ENCODE results near the gene FBXO8.
A peak's percentile ranks its signal among the peaks of the same experiment; 100 is the strongest.

The FBXO8 gene

DNA sequence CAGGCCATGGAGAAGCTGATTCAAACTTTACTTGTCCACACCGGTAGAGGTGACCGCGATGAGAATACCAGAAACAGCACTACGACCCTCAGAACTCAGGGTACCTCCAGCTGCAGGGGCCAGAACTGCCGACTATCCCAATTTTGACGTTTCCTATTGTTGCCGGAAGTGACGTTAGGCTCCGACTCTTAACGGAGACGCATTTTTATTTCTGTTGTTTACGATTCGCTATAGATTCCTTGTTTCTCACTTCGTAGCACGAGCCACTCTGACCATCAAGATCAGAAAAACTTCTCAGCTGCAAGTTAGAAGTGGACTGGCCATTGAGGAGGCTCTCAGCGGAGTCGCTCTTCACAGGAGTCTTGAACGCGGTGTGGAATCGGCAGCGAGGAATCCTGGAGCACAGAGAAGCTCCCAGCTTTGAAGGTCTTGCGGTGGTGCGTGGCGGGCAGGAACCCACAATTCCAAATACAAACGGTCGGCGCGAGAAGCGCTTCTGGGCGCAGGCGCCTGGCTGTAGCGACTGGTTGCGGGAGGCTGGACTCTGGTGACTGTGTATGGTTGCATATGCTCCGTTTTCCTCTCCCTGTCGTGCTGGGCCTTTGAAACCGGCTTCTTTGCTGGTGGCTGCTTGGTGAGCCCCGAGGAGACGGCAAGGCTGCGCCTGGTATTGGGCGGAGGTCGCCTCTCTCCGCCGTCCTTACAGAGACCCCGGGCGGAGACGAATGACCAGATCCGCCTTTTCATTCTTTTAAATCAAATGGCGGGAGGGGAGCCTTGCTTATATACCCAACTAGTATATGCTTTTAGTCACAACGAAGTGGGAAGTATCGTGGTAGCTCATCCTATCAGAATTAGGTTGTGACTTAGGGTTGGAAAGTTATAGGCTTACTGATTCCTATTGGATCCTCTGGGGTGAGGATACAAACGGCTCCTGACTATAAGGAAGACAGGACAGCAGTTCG is at the start of gene FBXO8, which contains the start of gene CEP44:
Gene FBXO8, minus strand, starts transcription at position 161 of the 965 bp plus-strand sequence. CDS start 20,575 bp downstream, outside the sequence.
Gene CEP44, plus strand, starts transcription at position 405 of the 965 bp plus-strand sequence. CDS start 15,211 bp downstream, outside the sequence.
- Histone ChIP-seq H3K4me1 (peaks cover 5 to 41% (median 18%) of the 10 kb centered on the region in 4 donors), H3K27ac (peak within 1 kb of the TSS; percentile 89 to 96), H3K36me3 (no peaks in the 10 kb centered on the region), H3K4me3 (peak within 1 kb of the TSS; percentile 61 to 69), H3K9me3 (no peaks in the 10 kb centered on the region), H3K27me3 (no peaks in the 10 kb centered on the region)
- TF ChIP-seq, protein P1, sequence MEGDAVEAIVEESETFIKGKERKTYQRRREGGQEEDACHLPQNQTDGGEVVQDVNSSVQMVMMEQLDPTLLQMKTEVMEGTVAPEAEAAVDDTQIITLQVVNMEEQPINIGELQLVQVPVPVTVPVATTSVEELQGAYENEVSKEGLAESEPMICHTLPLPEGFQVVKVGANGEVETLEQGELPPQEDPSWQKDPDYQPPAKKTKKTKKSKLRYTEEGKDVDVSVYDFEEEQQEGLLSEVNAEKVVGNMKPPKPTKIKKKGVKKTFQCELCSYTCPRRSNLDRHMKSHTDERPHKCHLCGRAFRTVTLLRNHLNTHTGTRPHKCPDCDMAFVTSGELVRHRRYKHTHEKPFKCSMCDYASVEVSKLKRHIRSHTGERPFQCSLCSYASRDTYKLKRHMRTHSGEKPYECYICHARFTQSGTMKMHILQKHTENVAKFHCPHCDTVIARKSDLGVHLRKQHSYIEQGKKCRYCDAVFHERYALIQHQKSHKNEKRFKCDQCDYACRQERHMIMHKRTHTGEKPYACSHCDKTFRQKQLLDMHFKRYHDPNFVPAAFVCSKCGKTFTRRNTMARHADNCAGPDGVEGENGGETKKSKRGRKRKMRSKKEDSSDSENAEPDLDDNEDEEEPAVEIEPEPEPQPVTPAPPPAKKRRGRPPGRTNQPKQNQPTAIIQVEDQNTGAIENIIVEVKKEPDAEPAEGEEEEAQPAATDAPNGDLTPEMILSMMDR (IDR thresholded peaks at IDR 0.05): no peak
- peak; percentile 57 to 81 for DNase-seq
- intact Hi-C loops (cut with DNase I; ENCODE audit: low total_unique reads): no loop called here

GRCh38 chr4:174332741-174333493 is 49.5 kb upstream of the FBXO8 start:
- DNase-seq: no peak
- H3K9me3 ChIP-seq: no peaks in the 10 kb centered on the region
- H3K4me1 ChIP-seq: no peaks in the 10 kb centered on the region
- intact Hi-C loops (cut with DNase I; ENCODE audit: low total_unique reads): no loop called here
- no peaks in the 10 kb centered on the region for H3K27me3 ChIP-seq
- H3K36me3 ChIP-seq: no peaks in the 10 kb centered on the region
- H3K27ac ChIP-seq: no peak overlapping the region
- H3K4me3 ChIP-seq: no peak overlapping the region
- TF ChIP-seq, protein P1 (IDR thresholded peaks at IDR 0.05): no peak

GRCh38 chr4:174324725-174325124 is 41.3 kb upstream of the FBXO8 start:
- H3K27ac ChIP-seq: no peak overlapping the region
- H3K27me3 ChIP-seq: no peaks in the 10 kb centered on the region
- intact Hi-C loops (cut with DNase I; ENCODE audit: low total_unique reads): no loop called here
- no peak overlapping the region for H3K4me3 ChIP-seq
- peaks cover 0 to 7% (median 0%) of the 10 kb centered on the region in 3 donors for H3K36me3 ChIP-seq
- no peak for DNase-seq
- H3K4me1 ChIP-seq: no peaks in the 10 kb centered on the region
- TF ChIP-seq, protein P1 (IDR thresholded peaks at IDR 0.05): no peak
- H3K9me3 ChIP-seq: no peaks in the 10 kb centered on the region

- H3K36me3 ChIP-seq: peaks cover 0 to 7% (median 0%) of the 10 kb centered on the region in 3 donors
- H3K9me3 ChIP-seq: no peaks in the 10 kb centered on the region
- H3K27ac ChIP-seq: no peak overlapping the region
- intact Hi-C loops (cut with DNase I; ENCODE audit: low total_unique reads): no loop called here
- H3K27me3 ChIP-seq: no peaks in the 10 kb centered on the region
- H3K4me3 ChIP-seq: no peak overlapping the region
- TF ChIP-seq, protein P1 (IDR thresholded peaks at IDR 0.05): no peak
- H3K4me1 ChIP-seq: no peaks in the 10 kb centered on the region
- no peak for DNase-seq
Measured at GRCh38 chr4:174324236-174324635, 40.8 kb upstream of the FBXO8 start.

DNA sequence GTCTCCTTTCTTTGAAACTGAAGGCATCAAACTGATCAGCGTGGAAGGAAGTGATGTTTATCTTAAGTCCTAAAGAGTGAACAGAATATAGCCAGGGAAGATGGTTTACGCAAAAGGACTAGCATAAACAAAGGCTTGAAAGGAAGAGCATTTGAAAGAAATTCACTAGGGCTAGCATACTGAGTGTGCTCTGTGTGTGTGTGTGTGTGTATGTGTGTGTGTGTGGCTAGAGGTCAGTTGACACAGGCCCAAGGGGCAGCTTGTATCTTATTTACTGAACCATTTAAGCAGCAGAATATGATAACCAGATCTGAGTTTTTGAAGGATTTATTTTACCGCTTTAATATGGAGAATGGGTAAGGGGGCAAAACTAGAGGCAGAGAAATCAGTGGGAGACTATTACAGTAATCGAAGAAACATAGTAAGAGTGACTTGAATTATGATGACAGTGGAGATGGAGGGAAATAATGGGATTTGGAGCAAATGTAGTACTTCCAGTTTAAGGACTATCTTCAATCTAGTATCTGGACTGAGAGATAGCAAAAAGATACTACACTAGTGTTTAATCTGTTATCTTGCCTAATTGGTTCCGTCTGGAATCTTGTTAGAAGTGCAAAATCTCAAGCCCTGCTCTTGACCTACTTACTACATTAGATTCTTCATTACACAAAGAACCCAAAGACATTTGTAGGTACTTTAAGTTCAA is 37.2 kb upstream of the FBXO8 start:
- H3K9me3 ChIP-seq: no peaks in the 10 kb centered on the region
- H3K27me3 ChIP-seq: no peaks in the 10 kb centered on the region
- H3K4me1 ChIP-seq: no peaks in the 10 kb centered on the region
- no peak overlapping the region for H3K27ac ChIP-seq
- DNase-seq: no peak
- intact Hi-C loops (cut with DNase I; ENCODE audit: low total_unique reads): no loop called here
- no peak overlapping the region for H3K4me3 ChIP-seq
- peaks cover 0 to 20% (median 7%) of the 10 kb centered on the region in 3 donors for H3K36me3 ChIP-seq
- TF ChIP-seq, protein P1 (IDR thresholded peaks at IDR 0.05): no peak

All from tibial artery (tissue), 4 donors.